ENCODE measurements around the gene ITGA2B. TPM values are rescaled to one million over a fixed set of nuclear protein-coding genes. Genes with fewer than 3 reads are reported as not detected.
A peak's percentile ranks its signal among the peaks of the same experiment; 100 is the strongest.
"Not testable (repeated sequence)": the region's sequence is repeated elsewhere in the genome, so short reads cannot be mapped to it uniquely, and the experiment has no call there.

The ITGA2B gene
- total RNA-seq, 2 experiments from 2014 or later = 1.6 to 1.7 TPM

DNA sequence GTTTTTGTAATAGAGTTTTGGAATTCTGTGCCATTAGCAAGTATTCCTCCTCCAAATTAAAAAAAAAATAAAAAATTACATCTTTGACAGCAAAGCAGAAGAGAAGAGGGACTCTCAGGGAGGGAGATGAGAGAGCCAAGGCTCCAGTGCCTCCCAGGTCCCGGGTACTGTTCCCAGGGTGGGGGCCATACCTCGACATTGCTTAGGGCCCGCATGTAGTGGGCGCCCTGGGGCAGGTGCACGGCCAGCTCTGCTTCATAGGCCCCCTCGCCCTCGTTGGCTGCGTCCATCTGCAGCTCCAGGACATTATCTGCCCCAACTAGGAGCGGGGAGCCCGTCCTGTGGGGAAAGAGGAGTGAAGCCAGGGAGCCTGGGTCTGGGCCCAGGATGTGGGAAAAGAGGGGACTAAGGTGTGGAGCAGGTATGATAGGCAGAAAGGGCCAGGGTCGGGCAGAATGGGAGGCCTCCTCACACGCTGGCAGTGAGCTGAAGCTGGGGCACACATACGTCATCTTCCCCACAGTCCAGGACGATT lies 11.2 kb downstream of the ITGA2B start:
- Mint-ChIP-seq H3K9me3 (ENCODE audit: low read depth) (no peaks in the 10 kb centered on the region), H3K4me1 (no peaks in the 10 kb centered on the region), H3K4me3 (no peak overlapping the region), H3K27me3 (peaks cover 13% of the 10 kb centered on the region), H3K36me3 (ENCODE audit: low read depth) (no peaks in the 10 kb centered on the region), H3K27ac (no peak overlapping the region)
- ChIA-PET CTCF (interaction anchor here (0.7 to 1.4 kb wide), 2 partner anchors 31 to 125 kb away, joined by 3 read pairs; no protein-coding TSS in a partner anchor), POLR2A (no interaction called here)
- intact Hi-C loops (cut with DNase I, micrococcal nuclease) = no loop called here
- DNase-seq (no peak), ATAC-seq (no peak)

- ChIA-PET CTCF (interaction anchor here (0.6 to 1.4 kb wide), 7 partner anchors 18 to 146 kb away, joined by 3 to 7 read pairs (median 3); partner anchors contain the start of gene RUNDC3A), POLR2A (no interaction called here)
- intact Hi-C loops (cut with DNase I, micrococcal nuclease) = no loop called here
- Mint-ChIP-seq H3K9me3 (ENCODE audit: low read depth) (no peaks in the 10 kb centered on the region), H3K27ac (no peak overlapping the region), H3K36me3 (ENCODE audit: low read depth) (no peaks in the 10 kb centered on the region), H3K27me3 (peaks cover 9% of the 10 kb centered on the region), H3K4me3 (no peak overlapping the region), H3K4me1 (no peaks in the 10 kb centered on the region)
- ATAC-seq (no peak), DNase-seq (no peak)
Measured at GRCh38 chr17:44376779-44377178, 12.7 kb downstream of the ITGA2B start.

DNA sequence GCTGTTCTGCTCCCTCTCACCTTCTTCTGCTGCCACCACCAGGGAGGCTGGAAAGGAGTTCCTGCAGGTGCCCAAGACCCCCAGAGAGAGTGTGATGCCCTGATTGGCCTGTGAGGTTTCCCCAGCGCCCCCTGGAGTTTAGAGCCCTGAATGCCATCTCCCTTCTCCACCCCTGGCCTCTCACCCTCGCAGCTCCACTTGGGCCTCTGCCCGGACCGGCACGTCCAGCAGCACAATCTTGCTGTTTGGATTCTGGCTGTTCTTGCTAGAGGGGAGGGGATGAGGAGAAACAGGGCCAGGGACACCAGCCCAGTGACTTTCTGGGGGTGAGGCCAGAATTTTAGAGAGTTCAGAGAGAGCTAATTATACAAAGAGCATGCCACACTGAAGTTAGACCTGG lies 13.3 kb downstream of the ITGA2B start:
- ChIA-PET CTCF (interaction anchor here (0.6 to 1.8 kb wide), 9 partner anchors 13 to 147 kb away, joined by 3 to 10 read pairs (median 4); partner anchors contain the start of genes FAM171A2 and RUNDC3A), POLR2A (no interaction called here)
- intact Hi-C loops (cut with DNase I, micrococcal nuclease) = no loop called here
- DNase-seq (peak; percentile 54), ATAC-seq (peak; percentile 65)
- no peak overlapping the region for H3K27ac Mint-ChIP-seq
- H3K4me1 Mint-ChIP-seq = no peaks in the 10 kb centered on the region
- no peaks in the 10 kb centered on the region for H3K9me3 Mint-ChIP-seq (ENCODE audit: low read depth)
- peaks cover 9% of the 10 kb centered on the region for H3K27me3 Mint-ChIP-seq
- H3K36me3 Mint-ChIP-seq (ENCODE audit: low read depth) = no peaks in the 10 kb centered on the region
- no peak overlapping the region for H3K4me3 Mint-ChIP-seq

GRCh38 chr17:44375196-44376017 lies 14.0 kb downstream of the ITGA2B start:
- Mint-ChIP-seq H3K27me3 (peaks cover 11% of the 10 kb centered on the region), H3K36me3 (ENCODE audit: low read depth) (no peaks in the 10 kb centered on the region), H3K4me1 (no peaks in the 10 kb centered on the region), H3K27ac (no peak overlapping the region), H3K9me3 (ENCODE audit: low read depth) (no peaks in the 10 kb centered on the region), H3K4me3 (no peak overlapping the region)
- intact Hi-C loops (cut with DNase I, micrococcal nuclease) = no loop called here
- ChIA-PET CTCF (interaction anchor here (1.0 to 1.8 kb wide), 6 partner anchors 12 to 148 kb away, joined by 3 to 10 read pairs (median 4); partner anchors contain the start of gene FAM171A2), POLR2A (no interaction called here)
- DNase-seq (no peak), ATAC-seq (no peak)

GRCh38 chr17:44374306-44375195 lies 14.9 kb downstream of the ITGA2B start:
- no peaks in the 10 kb centered on the region for H3K9me3 Mint-ChIP-seq (ENCODE audit: low read depth)
- intact Hi-C loops (cut with DNase I, micrococcal nuclease) = no loop called here
- H3K27ac Mint-ChIP-seq = no peak overlapping the region
- CTCF ChIA-PET = interaction anchor here (1.8 kb wide), 1 partner anchor 19 kb away, joined by 10 read pairs; no protein-coding TSS in a partner anchor
- H3K4me3 Mint-ChIP-seq = no peak overlapping the region
- POLR2A ChIA-PET = no interaction called here
- no peak for DNase-seq
- H3K4me1 Mint-ChIP-seq = peaks cover 2% of the 10 kb centered on the region
- peaks cover 14% of the 10 kb centered on the region for H3K27me3 Mint-ChIP-seq
- ATAC-seq = no peak
- H3K36me3 Mint-ChIP-seq (ENCODE audit: low read depth) = no peaks in the 10 kb centered on the region

GRCh38 chr17:44372036-44372435 lies 17.4 kb downstream of the ITGA2B start:
- Mint-ChIP-seq H3K4me1 (peaks cover 2% of the 10 kb centered on the region), H3K27ac (no peak overlapping the region), H3K9me3 (ENCODE audit: low read depth) (no peaks in the 10 kb centered on the region), H3K36me3 (ENCODE audit: low read depth) (no peaks in the 10 kb centered on the region), H3K4me3 (no peak overlapping the region), H3K27me3 (peaks cover 18% of the 10 kb centered on the region)
- intact Hi-C loops (cut with DNase I, micrococcal nuclease) = no loop called here
- ATAC-seq = no peak
- ChIA-PET CTCF (no interaction called here), POLR2A (no interaction called here)
- no peak for DNase-seq

DNA sequence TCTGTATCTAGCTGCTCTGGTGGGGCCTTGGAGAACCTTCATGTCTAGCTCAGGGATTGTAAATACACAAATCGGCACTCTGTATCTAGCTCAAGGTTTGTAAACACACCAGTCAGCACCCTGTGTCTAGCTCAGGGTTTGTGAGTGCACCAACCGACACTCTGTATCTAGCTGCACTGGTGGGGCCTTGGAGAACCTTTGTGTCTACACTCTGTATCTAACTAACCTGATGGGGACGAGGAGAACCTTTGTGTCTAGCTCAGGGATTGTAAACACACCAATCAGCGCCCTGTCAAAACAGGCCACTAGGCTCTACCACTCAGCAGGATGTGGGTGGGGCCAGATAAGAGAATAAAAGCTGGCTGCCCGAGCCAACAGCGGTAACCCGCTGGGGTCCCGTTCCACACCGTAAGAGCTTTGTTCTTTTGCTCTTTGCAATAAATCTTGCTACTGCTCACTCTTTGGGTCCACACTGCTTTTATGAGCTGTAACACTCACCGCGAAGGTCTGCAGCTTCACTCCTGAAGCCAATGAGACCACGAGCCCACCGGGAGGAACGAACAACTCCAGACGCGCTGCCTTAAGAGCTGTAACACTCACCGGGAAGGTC lies 19.9 kb downstream of the ITGA2B start:
- peaks cover 27% of the 10 kb centered on the region for H3K27me3 Mint-ChIP-seq
- POLR2A ChIA-PET = interaction anchor here (0.5 kb wide), 1 partner anchor 24 kb away, joined by 3 read pairs; no protein-coding TSS in a partner anchor
- H3K4me1 Mint-ChIP-seq = not testable (repeated sequence)

DNA sequence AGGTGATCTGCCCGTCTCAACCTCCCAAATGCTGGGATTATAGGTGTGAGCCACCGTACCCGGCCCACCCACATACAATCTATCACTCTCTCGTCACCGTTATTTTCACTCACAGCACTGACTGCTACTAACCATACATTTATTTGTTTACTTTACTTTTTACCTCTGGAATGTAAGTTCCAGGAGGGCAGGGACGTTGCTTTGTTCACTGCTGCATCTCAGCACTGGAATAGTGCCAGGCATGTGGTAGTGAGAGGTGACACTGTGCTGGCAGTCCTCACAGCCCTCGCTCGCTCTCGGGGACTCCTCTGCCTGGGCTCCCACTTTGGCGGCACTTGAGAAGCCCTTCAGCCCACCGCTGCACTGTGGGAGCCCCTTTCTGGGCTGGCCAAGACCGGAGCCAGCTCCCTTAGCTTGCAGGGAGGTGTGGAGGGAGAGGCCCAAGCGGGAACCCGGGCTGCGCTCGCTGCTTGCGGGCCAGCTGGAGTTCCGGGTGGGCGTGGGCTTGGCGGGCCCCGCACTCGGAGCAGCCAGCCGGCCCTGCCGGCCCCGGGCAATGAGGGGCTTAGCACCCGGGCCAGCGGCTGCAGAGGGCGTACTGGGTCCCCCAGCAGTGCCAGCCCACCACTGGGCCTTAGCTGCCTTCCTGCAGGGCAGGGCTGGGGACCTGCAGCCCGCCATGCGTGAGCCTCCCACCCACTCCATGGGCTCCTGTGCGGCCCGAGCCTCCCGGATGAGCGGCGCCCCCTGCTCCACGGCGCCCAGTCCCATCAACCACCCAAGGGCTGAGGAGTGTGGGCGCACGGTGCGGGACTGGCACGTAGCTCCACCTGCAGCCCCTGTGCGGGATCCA lies 20.8 kb downstream of the ITGA2B start:
- H3K36me3 Mint-ChIP-seq (ENCODE audit: low read depth); ATAC-seq; intact Hi-C loops (cut with DNase I, micrococcal nuclease); H3K4me1 Mint-ChIP-seq; H3K4me3 Mint-ChIP-seq; DNase-seq; H3K9me3 Mint-ChIP-seq (ENCODE audit: low read depth); H3K27ac Mint-ChIP-seq; POLR2A ChIA-PET: not testable (repeated sequence)
- CTCF ChIA-PET = interaction anchor here (0.5 to 1.2 kb wide), 4 partner anchors 9 to 242 kb away, joined by 3 to 5 read pairs (median 3); no protein-coding TSS in a partner anchor
- H3K27me3 Mint-ChIP-seq = peaks cover 24% of the 10 kb centered on the region

More for the DNA sequence above, 19.9 kb downstream of the ITGA2B start:
- ATAC-seq; intact Hi-C loops (cut with DNase I, micrococcal nuclease); H3K9me3 Mint-ChIP-seq (ENCODE audit: low read depth); H3K36me3 Mint-ChIP-seq (ENCODE audit: low read depth); H3K27ac Mint-ChIP-seq: not testable (repeated sequence)
- peak; percentile 43 for DNase-seq
- H3K4me3 Mint-ChIP-seq = peak overlapping the region; percentile 15
- CTCF ChIA-PET = interaction anchor here (0.5 to 1.5 kb wide), 6 partner anchors 8 to 243 kb away, joined by 3 to 5 read pairs (median 3); partner anchors contain the start of gene GRN

- ChIA-PET POLR2A (no interaction called here), CTCF (interaction anchor here (0.6 to 2.6 kb wide), 4 partner anchors 9 to 937 kb away, joined by 3 to 12 read pairs (median 4); no protein-coding TSS in a partner anchor)
- ATAC-seq (no peak), DNase-seq (no peak)
- intact Hi-C loops (cut with DNase I, micrococcal nuclease) = no loop called here
- no peak overlapping the region for H3K4me3 Mint-ChIP-seq
- H3K27me3 Mint-ChIP-seq = peaks cover 24% of the 10 kb centered on the region
- H3K36me3 Mint-ChIP-seq (ENCODE audit: low read depth) = no peaks in the 10 kb centered on the region
- H3K9me3 Mint-ChIP-seq (ENCODE audit: low read depth) = no peaks in the 10 kb centered on the region
- no peak overlapping the region for H3K27ac Mint-ChIP-seq
- peaks cover 4% of the 10 kb centered on the region for H3K4me1 Mint-ChIP-seq
Measured at GRCh38 chr17:44367231-44367979, 22.0 kb downstream of the ITGA2B start.

DNA sequence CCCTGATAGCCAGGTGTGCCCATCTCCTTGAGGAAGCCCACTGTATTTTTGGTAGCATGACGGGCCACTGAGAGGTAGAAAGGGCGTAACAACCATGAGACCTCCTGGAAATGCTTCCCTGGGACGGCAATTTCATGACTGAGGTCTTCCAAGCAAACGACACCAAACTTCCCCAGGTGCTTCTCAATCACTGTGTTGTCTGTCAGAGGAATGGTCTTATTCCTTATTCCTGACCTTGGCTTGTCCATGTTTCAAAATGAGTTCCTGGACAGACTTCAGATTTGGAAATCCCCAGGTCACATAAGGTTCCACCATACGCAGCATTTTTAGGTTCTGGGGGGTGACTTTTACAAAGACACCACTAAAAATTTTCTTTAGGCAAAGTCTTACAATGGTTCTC lies 24.4 kb downstream of the ITGA2B start:
- H3K4me1 Mint-ChIP-seq; POLR2A ChIA-PET; ATAC-seq; intact Hi-C loops (cut with DNase I, micrococcal nuclease); H3K9me3 Mint-ChIP-seq (ENCODE audit: low read depth); H3K36me3 Mint-ChIP-seq (ENCODE audit: low read depth); H3K27ac Mint-ChIP-seq; H3K4me3 Mint-ChIP-seq; DNase-seq: not testable (repeated sequence)
- CTCF ChIA-PET = interaction anchor here (0.6 to 1.8 kb wide), 3 partner anchors 36 to 158 kb away, joined by 3 to 6 read pairs (median 3); no protein-coding TSS in a partner anchor
- peaks cover 25% of the 10 kb centered on the region for H3K27me3 Mint-ChIP-seq

All from activated CD4-positive, alpha-beta T cell treated with anti-CD3 and anti-CD28 coated beads for 36 hours (primary cell).